GM18909 (cell line): ENCODE data around the gene GLUD1.
A peak's percentile ranks its signal among the peaks of the same experiment; 100 is the strongest.
"Not testable (repeated sequence)": the region's sequence is repeated elsewhere in the genome, so short reads cannot be mapped to it uniquely, and the experiment has no call there.

Source experiments
- ATAC-seq: cut with Tn5 transposase; IDR thresholded peaks from one replicate; pipeline ENCODE4 v1.9.1; 2021; ENCODE audit warnings: mild to moderate bottlenecking; ENCODE audit not compliant: unreplicated experiment, poor library complexity

The GLUD1 gene

DNA sequence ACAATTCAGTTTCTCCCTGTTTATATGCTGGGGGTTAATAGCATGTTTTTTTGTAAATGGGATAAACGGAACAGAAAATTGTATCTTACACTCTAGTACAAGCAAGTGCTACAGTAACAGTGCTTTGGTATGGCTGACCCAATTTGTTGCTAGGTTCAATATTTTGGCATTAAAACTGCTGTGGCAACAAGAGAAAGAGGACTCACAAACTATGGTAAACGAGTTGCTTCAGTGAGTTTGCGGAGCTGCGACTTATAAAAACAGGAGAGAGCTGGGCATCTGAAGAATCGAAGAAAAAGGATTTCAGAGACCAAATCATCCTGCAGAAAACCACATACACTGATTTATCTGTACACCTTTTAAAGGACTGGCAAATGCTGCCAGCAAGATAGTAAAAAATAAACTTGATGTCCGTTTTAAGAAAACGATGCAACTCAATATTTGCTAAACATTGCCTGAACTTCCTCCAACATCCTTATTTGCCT lies 2.2 kb downstream of the GLUD1 start:
- no peak for ATAC-seq

DNA sequence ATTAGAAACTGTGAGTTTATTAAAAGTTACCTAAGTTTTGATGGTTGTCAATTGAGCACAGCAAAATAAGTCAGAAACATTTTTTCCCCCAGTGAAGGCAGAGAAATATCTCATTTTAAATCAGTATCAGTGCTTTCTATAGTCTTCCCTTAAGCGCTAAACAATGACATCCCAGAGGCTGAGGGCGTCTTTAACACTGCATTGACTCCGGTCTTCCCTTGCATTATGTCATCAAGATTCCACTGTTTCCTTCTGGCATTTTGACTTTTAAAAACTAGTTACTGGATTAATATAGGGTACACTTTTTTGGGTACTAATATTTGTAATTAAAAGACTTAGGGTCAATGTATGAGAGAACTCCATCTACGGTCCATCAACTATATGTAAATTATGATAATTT lies 3.9 kb downstream of the GLUD1 start:
- no peak for ATAC-seq

DNA sequence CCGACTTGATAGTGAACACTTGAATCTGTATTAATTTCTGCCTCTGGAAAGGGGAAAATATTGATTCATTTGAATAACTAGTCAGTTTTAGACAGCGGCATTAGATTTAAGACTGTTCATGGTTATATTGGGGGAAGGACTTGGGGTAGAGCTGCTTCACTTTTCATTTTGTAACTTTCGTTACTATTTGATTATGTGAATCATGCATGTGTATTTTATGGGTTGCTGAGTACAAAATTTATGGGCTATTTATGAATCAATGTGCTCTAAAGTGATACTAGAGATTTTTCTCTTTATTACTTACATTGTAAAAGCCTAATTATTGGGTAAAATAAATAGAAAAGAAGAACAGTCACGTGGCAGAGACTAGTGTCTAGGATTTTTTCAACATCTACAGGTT lies 4.9 kb downstream of the GLUD1 start:
- no peak for ATAC-seq

DNA sequence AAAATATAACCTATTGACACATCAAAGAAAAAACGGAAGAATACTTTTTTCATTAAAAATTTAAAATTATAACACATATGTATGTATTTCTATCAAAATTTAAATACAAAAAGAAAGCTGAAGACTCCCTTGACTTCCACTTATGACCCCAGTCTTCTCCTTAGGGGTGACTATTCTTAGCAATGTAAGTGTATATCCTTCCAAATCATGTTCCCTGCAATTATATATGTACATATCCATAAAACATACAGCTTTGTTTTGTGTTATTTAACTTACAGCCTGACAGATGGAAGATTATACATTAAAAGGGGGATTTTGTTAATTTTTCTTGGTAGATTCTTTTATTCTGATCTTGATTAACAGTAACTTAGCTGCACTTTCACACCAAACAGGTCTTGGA lies 9.1 kb downstream of the GLUD1 start:
- ATAC-seq: no peak

DNA sequence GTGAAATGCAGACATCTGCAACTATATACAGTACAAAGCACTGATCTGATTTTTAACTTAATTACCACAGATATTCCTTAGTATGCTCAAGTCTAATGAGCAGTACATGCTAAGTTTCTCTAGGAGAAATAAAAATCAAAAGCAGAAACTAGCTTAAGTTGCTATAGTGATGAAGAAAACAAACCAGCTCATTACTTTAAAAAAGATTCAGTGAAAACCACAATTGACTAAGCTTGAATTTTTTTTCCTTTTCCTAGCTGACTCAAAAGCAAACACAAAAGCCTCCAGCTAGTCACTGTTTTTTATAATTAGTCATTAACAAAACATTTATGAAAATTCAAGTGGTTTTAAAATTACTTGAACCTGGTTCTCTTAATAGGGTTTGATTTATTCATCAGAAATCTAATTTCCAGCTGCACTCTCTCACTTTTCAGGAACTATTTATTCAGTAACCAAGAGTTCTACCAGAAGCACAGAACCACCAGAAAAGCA lies 10.3 kb downstream of the GLUD1 start:
- ATAC-seq: peak; percentile 71

DNA sequence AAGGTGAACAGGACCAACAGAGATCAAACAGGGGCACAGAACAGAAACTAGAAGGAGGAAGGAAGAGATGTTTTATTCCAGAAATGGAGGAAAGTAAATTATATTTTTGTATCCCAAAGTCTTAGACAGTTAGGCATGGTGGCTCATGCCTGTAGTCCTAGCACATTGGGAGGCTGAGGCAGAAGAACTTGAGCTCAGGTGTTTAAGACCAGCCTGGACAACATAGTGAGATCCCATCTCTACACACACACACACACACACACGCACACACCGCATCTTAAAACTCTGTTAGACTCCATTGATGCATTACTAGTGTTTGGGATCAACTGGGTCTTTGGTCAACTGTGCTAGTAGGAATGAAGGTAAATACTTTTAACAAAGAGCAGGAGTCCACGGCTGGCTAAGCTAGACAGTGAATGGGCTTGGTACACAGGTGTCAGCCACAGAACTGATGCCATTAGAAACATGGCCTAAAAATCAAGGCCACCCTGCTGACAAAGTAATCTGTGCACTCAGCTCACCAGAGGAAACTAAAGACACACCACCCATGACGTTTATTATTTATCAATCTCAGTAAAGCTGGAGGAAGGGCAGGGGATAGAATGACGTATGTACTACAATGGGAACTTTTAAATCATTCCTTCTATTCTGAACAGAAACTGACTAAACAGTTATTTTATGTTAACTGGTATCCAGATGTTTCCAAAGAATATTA lies 10.9 kb downstream of the GLUD1 start:
- peak; percentile 32 for ATAC-seq

DNA sequence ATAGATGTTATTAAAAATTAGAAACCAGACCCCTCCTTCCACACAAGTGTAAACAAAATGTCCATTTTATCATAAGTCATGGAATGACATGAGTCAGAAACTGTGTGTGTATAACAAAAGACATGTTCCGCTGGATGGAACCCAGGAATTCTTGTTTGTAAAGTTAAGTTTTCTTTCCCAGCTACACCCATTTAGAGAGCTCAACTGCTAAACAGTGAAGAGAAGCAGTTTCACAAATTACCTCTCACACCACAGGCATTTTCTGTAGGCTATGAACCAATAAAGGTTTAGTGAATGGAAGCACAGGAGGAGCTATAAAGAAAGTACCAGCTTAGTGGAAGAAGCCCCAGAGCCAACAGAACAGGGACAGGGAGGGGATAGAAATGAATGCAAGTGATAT lies 12.4 kb downstream of the GLUD1 start:
- not testable (repeated sequence) for ATAC-seq

DNA sequence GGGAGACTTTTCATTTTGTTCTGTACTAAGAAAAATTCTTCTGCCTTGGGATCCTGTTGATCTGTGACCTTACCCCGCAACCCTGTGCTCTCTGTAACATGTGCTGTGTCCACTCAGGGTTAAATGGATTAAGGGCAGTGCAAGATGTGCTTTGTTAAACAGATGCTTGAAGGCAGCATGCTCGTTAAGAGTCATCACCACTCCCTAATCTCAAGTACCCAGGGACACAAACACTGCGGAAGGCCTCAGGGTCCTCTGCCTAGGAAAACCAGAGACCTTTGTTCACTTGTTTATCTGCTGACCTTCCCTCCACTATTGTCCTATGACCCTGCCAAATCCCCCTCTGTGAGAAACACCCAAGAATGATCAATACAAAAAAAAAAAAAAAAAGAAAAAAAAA lies 13.1 kb downstream of the GLUD1 start:
- not testable (repeated sequence) for ATAC-seq

DNA sequence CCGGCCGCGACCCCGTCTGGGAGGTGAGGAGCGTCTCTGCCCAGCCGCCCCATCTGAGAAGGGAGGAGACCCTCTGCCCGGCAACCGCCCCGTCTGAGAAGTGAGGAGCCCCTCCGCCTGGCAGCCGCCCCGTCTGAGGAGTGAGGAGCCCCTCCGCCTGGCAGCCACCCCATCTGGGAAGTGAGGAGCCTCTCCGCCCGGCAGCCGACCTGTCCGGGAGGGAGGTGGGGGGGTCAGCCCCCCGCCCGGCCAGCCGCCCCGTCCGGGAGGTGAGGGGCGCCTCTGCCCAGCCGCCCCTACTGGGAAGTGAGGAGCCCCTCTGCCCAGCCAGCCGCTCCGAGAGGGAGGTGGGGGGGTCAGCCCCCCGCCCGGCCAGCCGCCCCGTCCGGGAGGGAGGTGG lies 14.0 kb downstream of the GLUD1 start:
- ATAC-seq: not testable (repeated sequence)

DNA sequence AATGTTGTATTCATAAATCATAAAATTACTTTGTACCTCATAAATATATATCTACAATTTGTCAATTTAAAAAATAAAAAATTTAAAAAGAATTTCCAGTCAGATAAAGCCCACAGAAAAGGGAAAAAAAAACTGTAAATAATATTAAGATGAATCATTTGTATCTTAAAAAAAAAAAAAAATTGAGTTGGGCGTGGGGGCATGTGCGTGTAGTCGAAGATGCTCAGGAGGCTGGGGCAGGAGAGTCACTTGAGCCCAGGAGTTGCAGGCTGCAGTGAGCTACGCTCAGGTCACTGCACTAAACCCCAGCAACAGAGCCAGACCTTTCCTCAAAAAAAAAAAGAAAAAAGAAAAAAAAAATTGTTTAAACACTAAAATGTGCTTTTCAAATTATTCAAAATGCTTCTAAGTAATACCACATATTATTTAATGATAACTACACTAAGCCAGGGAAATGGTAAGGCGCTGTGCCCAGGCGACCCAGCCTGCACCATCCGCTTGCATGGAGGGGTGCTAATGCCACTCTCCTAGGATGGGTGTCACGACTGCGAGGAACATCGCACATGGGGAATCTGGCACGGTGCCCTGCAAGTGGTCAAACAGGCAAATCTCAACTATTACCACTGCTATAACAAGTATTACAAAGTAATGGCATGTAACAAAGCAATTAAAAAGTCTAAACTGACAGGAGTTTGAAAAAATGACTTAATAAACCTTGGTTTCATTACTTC lies 15.4 kb downstream of the GLUD1 start:
- no peak for ATAC-seq

DNA sequence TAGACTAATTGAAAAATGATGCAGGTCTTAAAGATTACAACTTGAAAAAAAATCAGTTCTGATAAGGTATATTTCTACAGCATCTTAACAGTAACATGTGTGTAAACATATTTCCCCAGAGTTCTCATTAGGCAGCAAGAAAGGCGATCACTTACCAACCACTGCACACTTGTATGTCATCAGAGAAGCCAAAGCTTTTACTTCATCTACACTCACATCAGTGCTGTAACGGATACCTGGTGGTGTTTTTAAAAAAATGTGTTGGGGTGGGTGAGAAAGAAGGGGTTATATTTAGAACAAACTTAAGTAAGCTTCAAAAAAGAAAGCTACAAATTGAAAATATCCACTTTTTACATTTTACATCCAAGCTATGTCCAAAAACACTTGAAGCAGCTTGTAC lies 18.2 kb downstream of the GLUD1 start:
- ATAC-seq: not testable (repeated sequence)

DNA sequence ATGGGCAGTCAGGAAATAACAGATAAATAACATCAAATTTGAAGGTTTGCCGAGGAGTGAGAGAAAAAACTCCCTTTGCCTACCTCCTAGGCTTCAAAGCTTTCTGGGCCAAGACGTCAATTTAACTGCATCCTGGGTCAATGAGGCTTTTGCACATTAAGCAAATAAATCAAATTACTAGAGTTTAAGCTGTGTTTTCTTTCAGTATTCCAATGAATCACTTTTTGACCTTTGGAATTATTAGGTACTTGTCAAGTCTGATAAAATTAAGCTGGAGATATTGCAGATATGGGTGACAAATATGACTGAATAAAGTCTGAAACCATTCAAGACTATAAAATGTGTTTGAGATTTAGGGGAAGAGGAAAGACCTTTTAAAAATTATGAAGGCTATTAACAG lies 22.2 kb downstream of the GLUD1 start:
- no peak for ATAC-seq

DNA sequence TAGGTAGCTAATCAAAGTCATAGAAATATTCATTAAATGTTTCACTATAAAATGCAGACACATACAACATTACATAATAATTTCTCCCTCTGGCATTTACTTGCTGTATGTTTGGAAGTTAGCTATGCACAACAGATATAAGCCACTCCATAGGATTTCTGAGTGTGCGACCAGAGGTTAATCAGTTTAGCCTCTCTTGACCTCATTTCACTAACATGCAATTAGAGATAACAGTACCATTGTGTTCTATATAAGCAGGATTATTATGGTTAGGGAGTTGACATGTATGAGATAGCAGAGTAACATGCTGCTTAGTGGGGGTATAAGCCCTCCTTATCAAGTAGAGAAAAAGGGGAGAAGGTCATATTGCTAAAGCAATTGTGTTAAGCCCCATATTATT lies 26.4 kb downstream of the GLUD1 start:
- no peak for ATAC-seq

DNA sequence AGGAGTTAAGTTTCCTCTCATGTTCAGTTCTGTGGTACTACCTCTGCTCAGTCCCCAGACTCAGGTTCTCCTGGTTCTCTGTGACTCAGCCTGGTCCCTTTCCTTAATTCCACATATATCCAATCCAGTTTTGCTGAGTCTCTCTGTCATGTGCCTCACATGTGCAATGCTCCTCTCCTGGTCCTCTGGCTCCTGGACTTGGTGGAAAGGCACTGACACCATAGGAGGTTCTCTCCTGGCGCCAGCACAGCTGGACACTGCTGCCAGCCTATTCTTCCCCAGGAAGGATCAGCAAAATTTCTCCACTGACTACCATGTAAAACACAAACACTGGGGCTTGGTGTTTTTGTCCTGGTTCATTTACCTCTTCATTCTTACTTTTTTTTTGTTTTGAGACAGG lies 27.8 kb downstream of the GLUD1 start:
- no peak for ATAC-seq

DNA sequence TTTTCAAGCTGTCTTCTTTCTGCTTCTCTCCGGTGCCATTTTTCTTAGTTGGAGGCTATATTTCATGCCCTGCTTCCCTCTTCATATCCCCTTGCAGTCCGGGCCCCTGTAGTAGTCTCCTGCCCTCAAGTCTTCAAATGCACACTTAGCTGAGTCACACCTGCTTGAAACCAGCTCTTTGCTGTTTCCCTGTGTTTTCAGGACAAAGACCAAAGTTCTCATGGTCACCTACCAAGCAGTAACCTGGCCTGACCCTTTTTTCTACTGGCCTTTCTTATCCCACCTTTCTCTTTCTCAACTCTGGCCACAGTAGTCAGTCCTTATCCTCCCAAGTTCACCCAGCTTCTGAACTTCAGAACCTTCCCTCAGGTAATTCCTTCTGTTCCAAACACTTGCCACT lies 28.5 kb downstream of the GLUD1 start:
- no peak for ATAC-seq

DNA sequence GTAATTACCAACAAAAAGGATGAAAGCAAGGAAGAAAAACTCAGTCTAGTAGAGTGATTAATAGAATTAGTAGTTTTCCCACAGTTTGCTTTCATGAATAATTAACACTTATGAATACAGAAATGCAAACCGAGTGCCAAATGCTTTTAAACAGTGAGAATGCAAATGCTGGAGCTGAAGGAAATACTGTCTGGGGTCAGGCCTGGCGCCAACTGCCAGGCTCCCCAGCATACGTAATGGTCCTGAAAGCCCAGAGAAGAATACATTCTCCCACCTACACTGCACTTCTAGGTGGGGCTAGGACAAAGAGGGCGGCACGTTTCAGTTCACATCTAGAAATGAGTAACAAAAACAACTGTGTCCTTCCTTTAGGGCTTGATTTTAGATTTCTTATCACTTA lies 30.0 kb downstream of the GLUD1 start:
- ATAC-seq: no peak

DNA sequence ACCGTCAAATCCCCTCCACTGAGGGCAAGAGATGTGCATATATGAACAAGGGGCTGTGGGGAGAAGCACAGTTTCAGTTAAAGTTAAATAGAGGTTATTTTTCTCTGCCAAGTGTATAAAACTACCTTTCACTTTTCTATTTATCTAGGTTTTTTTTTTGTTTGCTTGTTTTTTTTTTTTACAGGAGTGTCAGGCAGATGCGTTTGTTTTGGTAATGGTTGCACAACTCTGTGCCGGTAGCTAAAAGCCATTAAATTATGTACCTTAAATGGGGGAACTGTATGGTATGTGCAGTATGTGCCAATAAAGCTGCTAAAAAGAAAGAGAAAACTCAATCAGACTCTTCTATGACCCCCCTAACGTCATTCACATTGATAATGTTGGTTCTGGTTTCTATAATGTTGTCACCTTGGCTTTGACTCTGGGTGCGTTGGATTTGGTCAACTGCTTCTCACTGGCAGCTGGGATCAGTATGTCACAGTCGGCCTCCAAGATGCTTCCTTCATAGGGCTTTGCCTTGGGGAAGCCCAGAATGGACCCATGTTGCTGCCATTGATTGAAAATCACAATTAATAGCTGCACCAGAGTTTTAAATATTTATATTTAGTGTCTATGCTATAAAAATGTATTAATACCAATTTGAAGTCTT lies 34.2 kb downstream of the GLUD1 start:
- no peak for ATAC-seq

DNA sequence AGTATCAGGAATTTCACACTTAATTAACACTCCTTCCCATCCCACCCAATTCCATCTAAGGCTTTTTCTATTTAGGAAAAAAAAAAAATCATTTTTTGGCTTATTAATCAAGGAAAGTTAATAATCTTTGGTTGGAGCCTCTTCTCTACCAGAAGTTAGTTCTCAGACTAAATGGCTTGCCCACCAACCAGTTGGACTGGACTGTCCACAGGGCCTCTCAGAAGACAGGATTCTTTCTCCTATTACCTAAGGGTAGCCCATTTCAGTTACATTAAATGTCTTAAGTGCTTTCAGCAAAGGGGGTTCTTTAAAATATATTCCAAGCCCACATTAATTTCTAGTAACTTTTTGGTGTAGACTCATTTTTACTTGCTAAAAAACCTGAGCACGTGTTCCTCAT lies 35.2 kb downstream of the GLUD1 start:
- ATAC-seq: no peak

DNA sequence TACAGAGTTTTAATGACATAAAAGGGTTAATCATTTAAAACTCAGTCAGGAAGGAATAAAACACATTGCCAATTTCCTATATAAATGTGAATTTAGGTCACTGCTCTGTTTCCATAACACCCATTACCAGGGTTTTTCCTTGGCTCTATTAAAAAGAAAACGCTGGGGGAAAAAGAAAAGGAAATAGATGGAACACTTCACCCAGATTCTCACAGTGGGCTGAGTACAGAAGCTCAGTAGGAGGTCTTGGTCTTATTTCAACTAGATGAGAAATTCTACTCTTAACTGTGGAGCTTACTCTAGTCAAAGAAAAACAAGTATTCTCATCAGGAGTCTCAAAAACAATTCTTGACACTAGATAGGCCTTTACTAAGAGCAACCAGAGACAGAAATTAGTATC lies 36.5 kb downstream of the GLUD1 start:
- ATAC-seq: no peak

DNA sequence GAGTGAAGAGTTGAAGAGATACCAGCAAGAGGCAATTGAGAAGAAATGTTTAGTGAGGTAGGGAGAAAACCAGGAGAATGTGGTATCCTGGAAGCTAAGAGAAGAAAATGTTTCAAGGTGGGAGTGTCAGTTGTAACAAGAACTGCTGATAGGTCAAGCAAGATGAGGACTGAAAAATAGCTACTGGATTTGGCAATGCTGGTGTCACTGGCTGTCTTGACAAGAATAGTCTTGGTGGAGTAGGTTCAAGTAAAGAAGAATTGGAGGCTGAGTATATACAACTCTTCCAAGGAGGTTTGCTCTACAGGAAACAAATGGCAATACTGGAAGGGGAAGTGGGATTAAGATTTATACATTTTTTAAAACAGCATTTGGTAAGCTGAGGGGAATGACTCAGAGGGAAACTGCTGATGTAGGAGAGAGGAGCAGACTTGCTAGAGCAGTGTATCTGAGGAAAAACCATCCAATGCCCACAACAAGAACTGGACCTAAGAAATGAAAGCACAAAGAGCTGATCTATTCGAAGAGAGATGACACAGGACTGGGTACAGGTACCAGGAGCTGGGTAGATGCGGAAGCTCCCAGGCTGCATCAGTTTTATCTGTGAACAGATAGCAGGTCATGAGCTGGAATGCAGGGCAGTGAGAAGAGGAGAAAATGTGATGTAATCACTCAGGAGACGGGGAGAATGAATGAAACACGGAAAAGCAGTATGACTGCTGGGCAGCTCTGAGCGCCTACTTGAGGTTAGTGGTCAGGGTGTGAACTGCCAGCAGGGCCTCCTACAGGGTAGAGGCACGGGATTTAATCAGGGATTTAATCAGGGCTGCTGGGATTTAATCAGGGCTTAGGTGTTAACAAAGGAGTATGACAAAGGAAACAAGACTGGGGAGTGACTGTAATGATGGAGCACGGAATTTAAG lies 40.0 kb downstream of the GLUD1 start:
- no peak for ATAC-seq
